GM12878 (cell line): ENCODE results near the gene FCGR3B. TPM values are rescaled to one million over a fixed set of nuclear protein-coding genes. Genes with fewer than 3 reads are reported as not detected.
"Not testable (repeated sequence)": the region's sequence is repeated elsewhere in the genome, so short reads cannot be mapped to it uniquely, and the experiment has no call there.

ENCODE experiments used
- ATAC-seq: fragments of 200-7000 bp; cut with Tn5 transposase; 3 replicates; pipeline ENCODE4 v1.9.1; 2020; ENCODE audit warnings: mild to moderate bottlenecking, moderate library complexity
- BruUV-seq: library from RNA; stranded (reverse); fragments of 400-500 nt; replicated peaks from 2 replicates; lab custom pipeline; 2021; lab: Mats Ljungman, UMichigan
- CTCF ChIA-PET: fragments of 300-600 bp; sonication (Branson Sonifier 250); formaldehyde crosslinking; extraction: SDS; loops from one replicate; lab custom pipeline; 2021; ENCODE audit warnings: inconsistent platforms; lab: Yijun Ruan, JAX
- POLR2A ChIA-PET: fragments of 350-600 bp; formaldehyde crosslinking; extraction: SDS; loops from one replicate; lab custom pipeline; 2021; ENCODE audit warnings: inconsistent platforms; lab: Charles Lee
- RAD21 ChIA-PET: fragments of 300-600 bp; sonication (Branson Sonifier 250); formaldehyde crosslinking; loops from one replicate; lab custom pipeline; 2023; ENCODE audit warnings: antibody characterized with exemption; ENCODE audit not compliant: unreplicated experiment; lab: Charles Lee
- SMC1A ChIA-PET: fragments of 300-600 bp; sonication (Branson Sonifier 250); formaldehyde crosslinking; loops from one replicate; lab custom pipeline; 2023; ENCODE audit not compliant: unreplicated experiment, uncharacterized antibody; lab: Charles Lee
- DNase-seq: peaks from one replicate; pipeline ENCODE4 v3.0.0-alpha.2; 2011; ENCODE audit warnings: low read depth, low spot score
- FAIRE-seq: peaks from 3 replicates; lab custom pipeline; 2011; peaks lifted over from hg19 to GRCh38; lab: Jason Lieb, UNC
- H2AFZ ChIP-seq: 2 replicates; pipeline ENCODE4 v1.6.0; 2011; ENCODE audit warnings: low read depth, low read length, control low read depth; ENCODE audit not compliant: control insufficient read depth
- H3K27ac ChIP-seq: 2 replicates; pipeline ENCODE4 v1.5.1; 2011; ENCODE audit warnings: control low read depth; ENCODE audit not compliant: control insufficient read depth, insufficient read depth
- H3K27me3 ChIP-seq, 2 experiments: replicated peaks in 1 of 2; 2 replicates each; pipeline versions ENCODE4 v1.6.0 to v1.6.1; 2011; ENCODE audit warnings: low read length in 1 of 2; ENCODE audit not compliant: control insufficient read depth in 2 of 2, insufficient read depth in 2 of 2
- H3K36me3 ChIP-seq, 2 experiments: 2 replicates each; pipeline ENCODE4 v1.5.1; 2011; ENCODE audit warnings: low read length in 1 of 2; ENCODE audit not compliant: control insufficient read depth in 2 of 2, insufficient read depth in 2 of 2
- H3K4me1 ChIP-seq: 2 replicates; pipeline ENCODE4 v1.6.1; 2011; ENCODE audit warnings: mild to moderate bottlenecking, low read length, moderate library complexity, mixed read lengths; ENCODE audit not compliant: control insufficient read depth, insufficient read depth
- H3K4me2 ChIP-seq: 2 replicates; pipeline ENCODE4 v1.6.0; 2011; ENCODE audit warnings: control low read depth; ENCODE audit not compliant: control insufficient read depth, insufficient read depth
- H3K4me3 ChIP-seq: fragments of 200-600 bp; sonication (generic); 2 replicates; pipeline ENCODE4 v1.5.1; 2016
- H3K79me2 ChIP-seq: 2 replicates; pipeline ENCODE4 v1.6.0; 2011; ENCODE audit warnings: low read length; ENCODE audit not compliant: control insufficient read depth, insufficient read depth
- H3K9ac ChIP-seq: 2 replicates; pipeline ENCODE4 v1.8.0; 2011; ENCODE audit warnings: low read length, control low read depth, mixed read lengths; ENCODE audit not compliant: control insufficient read depth, insufficient read depth
- H3K9me3 ChIP-seq: replicated peaks from 3 replicates; pipeline ENCODE4 v1.5.1; 2011; ENCODE audit warnings: mild to moderate bottlenecking, low read length; ENCODE audit not compliant: control insufficient read depth, insufficient read depth
- H4K20me1 ChIP-seq: 2 replicates; pipeline ENCODE4 v1.6.0; 2011; ENCODE audit not compliant: control insufficient read depth, insufficient read depth
- CTCF ChIP-seq, 3 experiments: IDR thresholded peaks in 2 of 3; conservative IDR thresholded peaks in 1 of 3; 2 replicates each; pipeline ENCODE4 v1.5.1; 2011; ENCODE audit warnings: low read depth in 3 of 3, low read length in 3 of 3, mild to moderate bottlenecking in 3 of 3, control low read depth in 2 of 3, moderate library complexity in 2 of 3, inconsistent platforms in 1 of 3, mixed read lengths in 1 of 3; ENCODE audit not compliant: control insufficient read depth in 2 of 3, insufficient read depth in 1 of 3; ENCODE audit errors: extremely low read depth in 1 of 3
- ETV6 ChIP-seq, 2 experiments: fragments of 450-650 bp in 1 of 2; IDR thresholded peaks in 1 of 2; conservative IDR thresholded peaks in 1 of 2; 2 replicates each; pipeline ENCODE4 v1.6.1; 2014; ENCODE audit warnings: antibody characterized with exemption in 1 of 2, borderline replicate concordance in 1 of 2, low read depth in 1 of 2, mild to moderate bottlenecking in 1 of 2, moderate library complexity in 1 of 2
- RAD21 ChIP-seq: IDR thresholded peaks from 2 replicates; pipeline ENCODE4 v1.6.1; 2011; ENCODE audit warnings: mild to moderate bottlenecking, low read depth, low read length, moderate library complexity; ENCODE audit not compliant: insufficient read depth
- SMC3 ChIP-seq: IDR thresholded peaks from 2 replicates; pipeline ENCODE4 v1.6.1; 2011; ENCODE audit warnings: low read length, improper control_type of control experiment, borderline replicate concordance
- WGBS: methylation state at CpG from one replicate; pipeline ENCODE4 v1.1.6; 2016; ENCODE audit warnings: low lambda C conversion rate; ENCODE audit not compliant: insufficient replicate concordance, insufficient coverage; ENCODE audit errors: missing lambda C conversion rate; 5-methylcytosine and 5-hydroxymethylcytosine counted together
- in situ Hi-C: fragments of 300-500 bp; cut with MboI; formaldehyde crosslinking; loops from 9 replicates; pipeline ENCODE4 v1.14.3; 2018; ENCODE audit warnings: mixed read lengths
- intact Hi-C: fragments of 100-400 bp; cut with micrococcal nuclease; formaldehyde crosslinking; loops from one replicate; pipeline ENCODE4 v1.14.2; 2022; ENCODE audit not compliant: unreplicated experiment
- polyA plus RNA-seq, 11 experiments: library from polyadenylated mRNA; depleted of rRNA in 4 of 11; unstranded in 6 of 11; stranded (reverse) in 5 of 11; fragments of >200 nt; fragmentation: Nextera tagmentation in 4 of 11; fragmentation: Illumina TruSeq in 1 of 11; extraction: Ambion mirVana in 4 of 11; extraction: Trizol in 1 of 11; gene quantifications; 1 replicate in 1 of 11; 2 replicates in 10 of 11; pipeline versions ENCODE4 v1.2.1 to v1.2.3, GENCODE V29; 2011 to 2016; ENCODE audit warnings: inconsistent platforms in 2 of 11, missing spikeins in 2 of 11, low read depth in 1 of 11
- total RNA-seq, 4 experiments: library from RNA; depleted of rRNA in 3 of 4; stranded (reverse); fragments of >200 nt in 3 of 4; fragmentation: Illumina TruSeq in 1 of 4; extraction: Trizol in 1 of 4; gene quantifications; 2 replicates each; pipeline versions ENCODE4 v1.2.1 to v1.2.3, GENCODE V29; 2013 to 2021

The FCGR3B gene
- total and polyA plus RNA-seq, 10 of the 15 experiments (the other 5 are each of a cell fraction or from before 2014, with no cell fraction given), result not detected

- H3K4me1 ChIP-seq, POLR2A ChIA-PET, H3K4me3 ChIP-seq, H3K36me3 ChIP-seq, DNase-seq, H3K27me3 ChIP-seq, RAD21 ChIA-PET, FAIRE-seq, H2AFZ ChIP-seq, H4K20me1 ChIP-seq, H3K27ac ChIP-seq, H3K9ac ChIP-seq, H3K9me3 ChIP-seq, H3K4me2 ChIP-seq, in situ Hi-C loops, BruUV-seq, H3K79me2 ChIP-seq: not testable (repeated sequence)
- SMC1A ChIA-PET, result interaction anchor here (0.9 kb wide), 1 partner anchor 96 kb away, joined by 6 read pairs; no protein-coding TSS in a partner anchor
- intact Hi-C loops, result loop anchor here (10.0 kb wide), 1 partner anchor 158 kb away; no protein-coding TSS in a partner anchor
- 0% methylated on average over 1 of the region's 1 CpG for WGBS
- CTCF ChIA-PET, result interaction anchor here (0.8 to 1.3 kb wide), 2 partner anchors 96 to 155 kb away, joined by 3 to 4 read pairs; no protein-coding TSS in a partner anchor
- TF ChIP-seq CTCF (IDR thresholded peaks at IDR 0.05 in 2 of 3, conservative IDR thresholded peaks at IDR 0.05 in 1 of 3; ENCODE audit: control insufficient read depth in 2 of 3, extremely low read depth in 1 of 3, insufficient read depth in 1 of 3, low read depth in 3 of 3, low read length in 3 of 3), result peak in 2 of 3 experiments; percentile 14 to 24; a peak in 1 of 6 replicates
- TF ChIP-seq RAD21, result 0 out of 2 replicates have a peak, but pooled peaks have one; percentile 23
- TF ChIP-seq SMC3, result 0 out of 2 replicates have a peak, but pooled peaks have one; percentile 8
- TF ChIP-seq ETV6 (conservative IDR thresholded peaks at IDR 0.05 in 1 of 2, IDR thresholded peaks at IDR 0.05 in 1 of 2; ENCODE audit: borderline replicate concordance in 1 of 2, low read depth in 1 of 2), result peak in 1 of 2 experiments; percentile 71; a peak in 2 of 4 replicates
- ATAC-seq, result peak; percentile 62
Observed at GRCh38 chr1:161642697-161643096, 11.7 kb upstream of the FCGR3B start.

- SMC1A ChIA-PET, H4K20me1 ChIP-seq, H3K4me2 ChIP-seq, ATAC-seq, H3K9me3 ChIP-seq, H3K4me3 ChIP-seq, RAD21 ChIA-PET, H3K27me3 ChIP-seq, BruUV-seq, DNase-seq, intact Hi-C loops, FAIRE-seq, H3K79me2 ChIP-seq, H2AFZ ChIP-seq, H3K9ac ChIP-seq, H3K4me1 ChIP-seq, POLR2A ChIA-PET, H3K36me3 ChIP-seq, CTCF ChIA-PET, in situ Hi-C loops, H3K27ac ChIP-seq: not testable (repeated sequence)
- 44% methylated on average over 2 of the region's 2 CpGs for WGBS
Observed at GRCh38 chr1:161639203-161639602, 8.2 kb upstream of the FCGR3B start.

DNA sequence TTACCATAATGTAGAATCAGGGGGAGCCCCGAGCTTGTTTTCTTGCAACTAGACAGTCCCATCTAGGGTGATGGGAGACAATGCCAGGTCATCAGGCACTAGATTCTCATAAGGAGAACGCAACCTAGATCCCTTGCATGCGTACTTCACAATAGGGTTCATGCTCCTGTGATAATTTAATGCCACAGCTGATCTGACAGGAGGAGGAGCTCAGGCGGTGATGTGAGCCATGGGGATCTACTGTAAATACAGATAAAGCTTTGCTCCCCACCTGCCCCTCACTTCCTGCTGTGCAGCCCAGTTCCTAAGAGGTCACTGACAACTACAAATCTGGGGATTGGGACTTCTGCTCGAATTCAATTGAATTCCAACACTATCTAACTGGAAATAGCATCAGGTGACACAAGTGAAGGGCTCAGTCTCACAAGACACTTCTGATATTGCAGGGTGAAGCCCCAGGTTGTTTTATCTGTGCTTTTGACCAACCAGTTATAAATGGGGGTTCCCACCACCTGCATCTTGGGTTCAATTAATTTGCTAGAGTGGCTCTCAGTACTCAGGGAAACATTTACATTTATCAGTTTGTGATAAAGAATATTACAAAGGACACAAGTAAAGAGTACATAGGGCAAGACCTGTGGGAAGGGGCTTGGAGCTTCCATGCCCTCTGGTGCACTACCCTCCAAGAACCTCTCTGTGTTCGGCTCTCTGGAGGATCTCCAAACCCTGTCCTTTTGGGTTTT lies 7.4 kb upstream of the FCGR3B start:
- H3K9me3 ChIP-seq, H3K79me2 ChIP-seq, FAIRE-seq, in situ Hi-C loops, H4K20me1 ChIP-seq, H2AFZ ChIP-seq, ATAC-seq, H3K36me3 ChIP-seq, H3K4me2 ChIP-seq, intact Hi-C loops, BruUV-seq, SMC1A ChIA-PET, H3K27me3 ChIP-seq, H3K9ac ChIP-seq, CTCF ChIA-PET, H3K4me1 ChIP-seq, H3K4me3 ChIP-seq, H3K27ac ChIP-seq, POLR2A ChIA-PET, RAD21 ChIA-PET, DNase-seq: not testable (repeated sequence)
- 23% methylated on average over 2 of the region's 6 CpGs for WGBS
